ENCODE data around the gene EMX1.

- TF ChIP-seq CTCF (conservative IDR thresholded peaks at IDR 0.05; ENCODE audit: low read length), result no peak
- TF ChIP-seq EZH2phosphoT487 (IDR thresholded peaks at IDR 0.05; ENCODE audit: borderline replicate concordance, low read depth, low read length), result no peak
These were observed 66.3 kb downstream of the EMX1 start for GRCh38 chr2:72983500-72984161.
